Epithelial cell of esophagus (primary cell): ENCODE results near the gene C3orf52.
"Not testable (repeated sequence)": the region's sequence is repeated elsewhere in the genome, so short reads cannot be mapped to it uniquely, and the experiment has no call there.

Source experiments
- DNase-seq: peaks from one replicate; pipeline ENCODE4 v3.0.0; 2010; ENCODE audit warnings: low read depth
- H3K4me3 ChIP-seq: 2 replicates; pipeline ENCODE4 v1.5.1; 2011; ENCODE audit warnings: mild to moderate bottlenecking, low read length, control low read depth
- CTCF ChIP-seq: IDR thresholded peaks from 2 replicates; pipeline ENCODE4 v1.5.1; 2011; ENCODE audit warnings: low read depth, mild to moderate bottlenecking, low read length, control low read depth, inconsistent platforms; ENCODE audit not compliant: insufficient read depth; ENCODE audit errors: missing control alignments

The C3orf52 gene

GRCh38 chr3:112086076-112086854 is at the start of gene C3orf52:
Gene C3orf52 (plus strand): TSS chr3:112086389. CDS start chr3:112086408, 19 bp downstream.
- peak; percentile 91 for DNase-seq
- no peak for TF ChIP-seq CTCF
- H3K4me3 ChIP-seq, result peak within 1 kb of the TSS; percentile 77

DNA sequence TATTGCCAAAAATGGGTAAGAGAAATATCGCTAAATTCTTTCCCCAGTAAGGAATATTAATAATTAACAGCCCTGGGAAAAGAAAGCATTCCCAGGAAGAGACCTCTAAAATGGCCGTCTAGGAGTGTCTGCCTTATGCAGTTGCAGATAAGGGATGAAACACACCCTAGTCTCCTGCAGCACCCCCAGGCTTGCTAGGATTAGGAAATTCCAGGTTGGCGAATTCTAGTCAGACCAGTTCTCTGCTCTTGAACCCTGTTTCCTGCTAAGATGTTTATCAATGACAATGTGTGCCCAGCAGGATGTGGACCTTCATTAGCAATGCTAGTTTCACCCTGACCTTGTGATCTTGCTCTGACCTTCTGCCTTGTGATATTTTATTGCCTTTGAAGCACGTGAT is 49.0 kb upstream of the C3orf52 start:
- not testable (repeated sequence) for DNase-seq, H3K4me3 ChIP-seq

- DNase-seq, result peak; percentile 83
- no peak overlapping the region for H3K4me3 ChIP-seq
- TF ChIP-seq CTCF, result no peak
These were observed 47.3 kb upstream of the C3orf52 start for GRCh38 chr3:112038863-112039262.

- no peak for TF ChIP-seq CTCF
- no peak for DNase-seq
- no peak overlapping the region for H3K4me3 ChIP-seq
These were observed 44.9 kb upstream of the C3orf52 start for GRCh38 chr3:112041321-112041720.

GRCh38 chr3:112042842-112043280 is 43.3 kb upstream of the C3orf52 start:
- no peak for TF ChIP-seq CTCF
- H3K4me3 ChIP-seq, result no peak overlapping the region
- peak; percentile 29 for DNase-seq

- DNase-seq, result peak; percentile 75
- TF ChIP-seq CTCF, result peak; percentile 88
- no peak overlapping the region for H3K4me3 ChIP-seq
These were observed 42.5 kb upstream of the C3orf52 start for GRCh38 chr3:112043621-112044201.

GRCh38 chr3:112046599-112046998 is 39.6 kb upstream of the C3orf52 start:
- peak; percentile 66 for DNase-seq
- H3K4me3 ChIP-seq, result no peak overlapping the region
- TF ChIP-seq CTCF, result no peak
